Measurements from ENCODE around the gene TIGD3. TPM values are rescaled to one million over a fixed set of nuclear protein-coding genes. Genes with fewer than 3 reads are reported as not detected.

TIGD3 gene
- total and polyA plus RNA-seq, 2 of the 13 experiments (the other 11 are each of a cell fraction or from before 2014, with no cell fraction given) = 0.49 to 4.9 TPM

GRCh38 chr11:65366340-65366773, 11.8 kb downstream of the TIGD3 start (continued):
- TF ChIP-seq ATRX (CRISPR knock-in tag; IDR thresholded peaks at IDR 0.05; ENCODE audit: borderline replicate concordance) (no peak), TEAD3 (CRISPR knock-in tag; optimal IDR thresholded peaks at IDR 0.05; ENCODE audit: borderline replicate concordance) (peak; percentile 15), DNMT3B (CRISPR knock-in tag; conservative IDR thresholded peaks at IDR 0.05) (no peak), ZNF607 (CRISPR knock-in tag; IDR thresholded peaks at IDR 0.05; ENCODE audit: borderline replicate concordance) (no peak), ETV5 (CRISPR knock-in tag; IDR thresholded peaks at IDR 0.05; ENCODE audit: borderline replicate concordance) (peak; percentile 18; the same call in 1 of the 2 replicates), ZHX1 (CRISPR knock-in tag; IDR thresholded peaks at IDR 0.05; ENCODE audit: low read depth) (no peak), FOSL2 (CRISPR knock-in tag; IDR thresholded peaks at IDR 0.05) (no peak), ZBTB25 (CRISPR knock-in tag; IDR thresholded peaks at IDR 0.05) (no peak), KDM3A (CRISPR knock-in tag; IDR thresholded peaks at IDR 0.05; ENCODE audit: low read depth) (0 out of 2 replicates have a peak, but pooled peaks have one; percentile 42), LCORL (IDR thresholded peaks at IDR 0.05) (no peak), LCORL (CRISPR knock-in tag; IDR thresholded peaks at IDR 0.05) (peak; percentile 56), ZNF773 (CRISPR knock-in tag; IDR thresholded peaks at IDR 0.05; ENCODE audit: borderline replicate concordance) (no peak), ZMYM2 (CRISPR knock-in tag; IDR thresholded peaks at IDR 0.05) (no peak), HNF4A (CRISPR knock-in tag; IDR thresholded peaks at IDR 0.05) (0 out of 2 replicates have a peak, but pooled peaks have one; percentile 7), NFRKB (IDR thresholded peaks at IDR 0.05) (no peak), SCMH1 (CRISPR knock-in tag; IDR thresholded peaks at IDR 0.05; ENCODE audit: borderline replicate concordance) (no peak), SMC3 (IDR thresholded peaks at IDR 0.05; ENCODE audit: low read length) (peak; percentile 93), CBFB (CRISPR knock-in tag; IDR thresholded peaks at IDR 0.05) (no peak), RAD21 (CRISPR knock-in tag; IDR thresholded peaks at IDR 0.05) (peak; percentile 87), THYN1 (CRISPR knock-in tag; IDR thresholded peaks at IDR 0.05; ENCODE audit: borderline replicate concordance, low read depth) (no peak), UBTF (CRISPR knock-in tag; IDR thresholded peaks at IDR 0.05) (no peak), HMGXB4 (CRISPR knock-in tag; IDR thresholded peaks at IDR 0.05; ENCODE audit: borderline replicate concordance in 1 of 2, low read depth in 1 of 2) (peak; percentile 59 to 67; a peak in 2 of 4 replicates), PHF21A (CRISPR knock-in tag; IDR thresholded peaks at IDR 0.05) (peak; percentile 29; the same call in 1 of the 2 replicates), ZMYM3 (CRISPR knock-in tag; IDR thresholded peaks at IDR 0.05) (no peak)
